CD8-positive, alpha-beta memory T cell (primary cell): ENCODE data around the gene CDH24. TPM values are rescaled to one million over a fixed set of nuclear protein-coding genes. Genes with fewer than 3 reads are reported as not detected.

Experiments
- CTCF ChIA-PET: fragments of 350-600 bp; sonication (Branson Sonifier 250); formaldehyde crosslinking; loops from one replicate; lab custom pipeline; 2021; ENCODE audit warnings: antibody characterized with exemption; lab: Charles Lee
- POLR2A ChIA-PET: fragments of 350-600 bp; sonication (Branson Sonifier 250); formaldehyde crosslinking; loops from one replicate; lab custom pipeline; 2021; ENCODE audit warnings: antibody characterized with exemption; lab: Charles Lee
- DNase-seq, 5 donors: peaks; one replicate each; pipeline versions ENCODE4 v3.0.0 to v3.0.0-alpha.2; 2020 to 2022; ENCODE audit warnings: mixed read lengths in 1 of 5
- H3K27ac ChIP-seq: one replicate; pipeline ENCODE4 v1.7.0; 2013; ENCODE audit warnings: low read depth, mild to moderate bottlenecking, low read length, moderate library complexity
- H3K27me3 ChIP-seq: 2 replicates; pipeline ENCODE4 v1.7.0; 2013; ENCODE audit warnings: low read length, mild to moderate bottlenecking; ENCODE audit not compliant: insufficient read depth, poor library complexity, severe bottlenecking
- H3K36me3 ChIP-seq: 2 replicates; pipeline ENCODE4 v1.7.0; 2013; ENCODE audit warnings: mild to moderate bottlenecking, low read length, moderate library complexity; ENCODE audit not compliant: insufficient read depth
- H3K4me1 ChIP-seq: 2 replicates; pipeline ENCODE4 v1.7.0; 2013; ENCODE audit warnings: mild to moderate bottlenecking, low read length, moderate library complexity; ENCODE audit not compliant: insufficient read depth
- H3K4me3 ChIP-seq: 2 replicates; pipeline ENCODE4 v1.7.0; 2013; ENCODE audit warnings: mild to moderate bottlenecking, low read length
- H3K9me3 ChIP-seq: 2 replicates; pipeline ENCODE4 v1.7.0; 2013; ENCODE audit warnings: mild to moderate bottlenecking, low read length
- H3K27ac Mint-ChIP-seq, 8 donors: one replicate each; pipeline ENCODE4 v1.8.0; 2020 to 2021; ENCODE audit warnings: mixed read lengths in 8 of 8, mild to moderate bottlenecking in 6 of 8, inconsistent platforms in 3 of 8, moderate library complexity in 3 of 8
- H3K27me3 Mint-ChIP-seq, 2 donors: one replicate each; pipeline ENCODE4 v1.8.0; 2020 to 2021; ENCODE audit warnings: mixed read lengths in 2 of 2, mild to moderate bottlenecking in 1 of 2, moderate library complexity in 1 of 2
- H3K36me3 Mint-ChIP-seq, 3 donors: one replicate each; pipeline ENCODE4 v1.8.0; 2020 to 2021; ENCODE audit warnings: mixed read lengths in 3 of 3, inconsistent platforms in 1 of 3, mild to moderate bottlenecking in 1 of 3
- H3K4me1 Mint-ChIP-seq, 3 donors: one replicate each; pipeline ENCODE4 v1.8.0; 2020 to 2021; ENCODE audit warnings: mixed read lengths in 3 of 3, inconsistent platforms in 1 of 3, mild to moderate bottlenecking in 1 of 3
- H3K4me3 Mint-ChIP-seq, 7 donors: one replicate each; pipeline ENCODE4 v1.8.0; 2020 to 2021; ENCODE audit warnings: mixed read lengths in 7 of 7, mild to moderate bottlenecking in 6 of 7, moderate library complexity in 4 of 7, inconsistent platforms in 2 of 7
- H3K9me3 Mint-ChIP-seq, 5 donors: one replicate each; pipeline ENCODE4 v1.8.0; 2020 to 2022; ENCODE audit warnings: mixed read lengths in 5 of 5, mild to moderate bottlenecking in 3 of 5, moderate library complexity in 2 of 5, inconsistent platforms in 1 of 5
- polyA plus RNA-seq: library from polyadenylated mRNA; unstranded; fragments of 300-500 nt; fragmentation: Illumina TruSeq; gene quantifications from one replicate; pipeline ENCODE4 v1.2.3, GENCODE V29; 2021
- total RNA-seq, 2 experiments: library from RNA; stranded (reverse); gene quantifications; one replicate each; pipeline ENCODE4 v1.2.3, GENCODE V29; 2021

The CDH24 gene
- total and polyA plus RNA-seq, 3 experiments from 2014 or later: 0.36 to 0.88 (median 0.82) TPM

GRCh38 chr14:23057757-23058653 is 685 bp upstream of the CDH24 start:
- no peak overlapping the region for H3K27ac ChIP-seq
- H3K27ac Mint-ChIP-seq: peak overlapping the region in 7 of 8 donors; percentile 37 to 92 (median 66)
- CTCF ChIA-PET: interaction anchor here (0.7 to 21.2 kb wide), 33 partner anchors 9 to 488 kb away, joined by 3 to 732 read pairs (median 5); partner anchors contain the start of genes ACIN1, AJUBA, C14orf119 and PRMT5
- peak; percentile 74 to 90 (median 81) for DNase-seq
- H3K4me1 ChIP-seq: peaks cover 14% of the 10 kb centered on the region
- POLR2A ChIA-PET: interaction anchor here (0.5 to 1.5 kb wide), 8 partner anchors 10 to 488 kb away, joined by 3 to 14 read pairs (median 6); partner anchors contain the start of gene AJUBA
- peak overlapping the region; percentile 85 to 95 (median 90) for H3K4me3 Mint-ChIP-seq
- H3K36me3 ChIP-seq: peaks cover 29% of the 10 kb centered on the region
- no peaks in the 10 kb centered on the region for H3K9me3 Mint-ChIP-seq
- no peaks in the 10 kb centered on the region for H3K27me3 ChIP-seq
- no peaks in the 10 kb centered on the region for H3K27me3 Mint-ChIP-seq
- H3K4me1 Mint-ChIP-seq: peaks cover 16 to 19% (median 18%) of the 10 kb centered on the region in 3 donors
- no peaks in the 10 kb centered on the region for H3K9me3 ChIP-seq
- H3K4me3 ChIP-seq: peak overlapping the region; percentile 74
- peaks cover 0 to 46% (median 11%) of the 10 kb centered on the region in 3 donors for H3K36me3 Mint-ChIP-seq

GRCh38 chr14:23056145-23056955 is 970 bp downstream of the CDH24 start:
- peaks cover 16 to 19% (median 18%) of the 10 kb centered on the region in 3 donors for H3K4me1 Mint-ChIP-seq
- H3K9me3 ChIP-seq: no peaks in the 10 kb centered on the region
- no peaks in the 10 kb centered on the region for H3K27me3 ChIP-seq
- H3K4me1 ChIP-seq: peaks cover 14% of the 10 kb centered on the region
- H3K4me3 ChIP-seq: peak overlapping the region; percentile 47
- no peak overlapping the region for H3K27ac ChIP-seq
- peak overlapping the region; percentile 72 to 95 (median 84) for H3K4me3 Mint-ChIP-seq
- peak overlapping the region; percentile 2 to 95 (median 73) for H3K27ac Mint-ChIP-seq
- ChIA-PET CTCF (interaction anchor here (0.9 to 21.2 kb wide), 12 partner anchors 11 to 174 kb away, joined by 3 to 732 read pairs (median 4); partner anchors contain the start of genes ACIN1, AJUBA, C14orf119 and PRMT5), POLR2A (interaction anchor here (1.4 kb wide), 1 partner anchor 70 kb away, joined by 6 read pairs; no protein-coding TSS in a partner anchor)
- no peaks in the 10 kb centered on the region for H3K27me3 Mint-ChIP-seq
- H3K36me3 ChIP-seq: peaks cover 17% of the 10 kb centered on the region
- H3K9me3 Mint-ChIP-seq: no peaks in the 10 kb centered on the region
- DNase-seq: peak; percentile 54 to 75 (median 59)
- H3K36me3 Mint-ChIP-seq: peaks cover 0 to 32% (median 6%) of the 10 kb centered on the region in 3 donors

- H3K27ac ChIP-seq: no peak overlapping the region
- peaks cover 14% of the 10 kb centered on the region for H3K4me1 ChIP-seq
- no peaks in the 10 kb centered on the region for H3K27me3 ChIP-seq
- Mint-ChIP-seq H3K27me3 (no peaks in the 10 kb centered on the region), H3K4me3 (peak overlapping the region in 6 of 7 donors; percentile 72 to 94 (median 82)), H3K4me1 (peaks cover 16 to 19% (median 18%) of the 10 kb centered on the region in 3 donors), H3K36me3 (peaks cover 0 to 26% (median 4%) of the 10 kb centered on the region in 3 donors), H3K9me3 (no peaks in the 10 kb centered on the region), H3K27ac (peak overlapping the region in 1 of 8 donors; percentile 71)
- H3K36me3 ChIP-seq: peaks cover 12% of the 10 kb centered on the region
- peak in 1 of 5 donors; percentile 17 for DNase-seq
- no peaks in the 10 kb centered on the region for H3K9me3 ChIP-seq
- ChIA-PET CTCF (interaction anchor here (0.6 to 21.2 kb wide), 9 partner anchors 12 to 169 kb away, joined by 3 to 732 read pairs (median 5); partner anchors contain the start of genes ACIN1, AJUBA and C14orf119), POLR2A (interaction anchor here (1.4 kb wide), 1 partner anchor 69 kb away, joined by 6 read pairs; no protein-coding TSS in a partner anchor)
- no peak overlapping the region for H3K4me3 ChIP-seq
These were observed 1.6 kb downstream of the CDH24 start for GRCh38 chr14:23055621-23056144.

DNA sequence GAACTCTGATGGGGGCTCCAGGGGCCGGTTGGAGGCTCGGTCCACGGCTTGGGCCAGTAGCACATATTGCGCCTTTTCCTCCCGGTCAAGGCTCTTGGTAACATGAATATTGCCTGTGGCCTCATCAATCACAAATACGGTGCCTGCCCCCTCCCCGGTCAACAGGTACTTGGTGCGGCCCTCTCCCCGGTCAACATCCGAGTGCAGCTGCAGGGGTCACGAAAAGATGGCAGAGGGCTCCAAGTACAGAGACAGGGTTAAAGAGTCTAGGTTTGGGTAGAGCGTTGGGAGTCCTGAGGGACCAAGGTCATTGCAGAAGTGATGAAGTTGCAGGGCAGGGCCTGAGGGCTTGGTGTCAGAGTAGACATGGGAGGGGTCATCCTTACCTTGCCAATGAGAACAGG is 2.2 kb downstream of the CDH24 start:
- H3K36me3 ChIP-seq: peaks cover 6% of the 10 kb centered on the region
- Mint-ChIP-seq H3K4me3 (no peak overlapping the region), H3K36me3 (peaks cover 0 to 22% (median 4%) of the 10 kb centered on the region in 3 donors), H3K27ac (no peak overlapping the region), H3K4me1 (peaks cover 16 to 19% (median 18%) of the 10 kb centered on the region in 3 donors), H3K9me3 (no peaks in the 10 kb centered on the region), H3K27me3 (no peaks in the 10 kb centered on the region)
- H3K27me3 ChIP-seq: no peaks in the 10 kb centered on the region
- H3K4me3 ChIP-seq: no peak overlapping the region
- POLR2A ChIA-PET: no interaction called here
- H3K9me3 ChIP-seq: no peaks in the 10 kb centered on the region
- H3K27ac ChIP-seq: no peak overlapping the region
- CTCF ChIA-PET: interaction anchor here (0.6 to 21.2 kb wide), 6 partner anchors 12 to 70 kb away, joined by 3 to 732 read pairs (median 28); partner anchors contain the start of gene AJUBA
- DNase-seq: no peak
- peaks cover 14% of the 10 kb centered on the region for H3K4me1 ChIP-seq

- Histone ChIP-seq H3K4me1 (peaks cover 14% of the 10 kb centered on the region), H3K9me3 (no peaks in the 10 kb centered on the region), H3K27me3 (no peaks in the 10 kb centered on the region), H3K36me3 (peaks cover 2% of the 10 kb centered on the region), H3K4me3 (no peak overlapping the region), H3K27ac (no peak overlapping the region)
- Mint-ChIP-seq H3K4me1 (peaks cover 16 to 19% (median 18%) of the 10 kb centered on the region in 3 donors), H3K36me3 (peaks cover 0 to 13% (median under 1%) of the 10 kb centered on the region in 3 donors), H3K27me3 (no peaks in the 10 kb centered on the region), H3K27ac (no peak overlapping the region), H3K9me3 (no peaks in the 10 kb centered on the region), H3K4me3 (no peak overlapping the region)
- peak in 1 of 5 donors; percentile 28 for DNase-seq
- ChIA-PET POLR2A (no interaction called here), CTCF (interaction anchor here (1.4 to 21.2 kb wide), 3 partner anchors 14 to 69 kb away, joined by 4 to 732 read pairs (median 53); partner anchors contain the start of gene AJUBA)
These were observed 3.1 kb downstream of the CDH24 start for GRCh38 chr14:23054000-23054811.

DNA sequence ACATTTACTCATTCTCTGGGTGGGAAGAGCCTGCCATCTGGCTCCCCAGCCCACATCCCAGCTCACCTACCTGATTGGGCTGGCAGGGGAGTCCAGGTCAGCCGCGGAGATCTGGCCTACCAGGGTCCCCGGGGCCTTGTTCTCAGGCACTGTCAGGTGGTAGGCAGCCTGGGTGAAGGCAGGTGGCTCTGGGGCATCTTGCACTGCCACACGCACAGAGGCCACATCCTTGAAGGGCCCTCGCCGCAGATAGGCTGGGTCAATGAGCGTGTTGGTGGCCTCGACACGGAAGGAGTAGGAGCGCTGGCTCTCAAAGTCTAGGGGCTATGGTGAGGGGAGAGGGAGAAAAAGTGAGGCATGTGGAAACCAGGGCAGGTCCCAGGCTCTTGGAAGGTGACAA is 3.9 kb downstream of the CDH24 start:
- Histone ChIP-seq H3K4me3 (no peak overlapping the region), H3K27ac (no peak overlapping the region), H3K36me3 (no peaks in the 10 kb centered on the region), H3K9me3 (no peaks in the 10 kb centered on the region), H3K4me1 (peaks cover 14% of the 10 kb centered on the region), H3K27me3 (no peaks in the 10 kb centered on the region)
- no peak overlapping the region for H3K27ac Mint-ChIP-seq
- no peaks in the 10 kb centered on the region for H3K27me3 Mint-ChIP-seq
- H3K36me3 Mint-ChIP-seq: peaks cover 0 to 6% (median 0%) of the 10 kb centered on the region in 3 donors
- DNase-seq: no peak
- no peak overlapping the region for H3K4me3 Mint-ChIP-seq
- ChIA-PET POLR2A (no interaction called here), CTCF (interaction anchor here (1.4 to 21.2 kb wide), 2 partner anchors 15 to 68 kb away, joined by 4 to 732 read pairs; partner anchors contain the start of gene AJUBA)
- H3K4me1 Mint-ChIP-seq: peaks cover 16 to 19% (median 18%) of the 10 kb centered on the region in 3 donors
- H3K9me3 Mint-ChIP-seq: no peaks in the 10 kb centered on the region
